ENCODE data around the gene CNPY4. TPM values are rescaled to one million over a fixed set of nuclear protein-coding genes. Genes with fewer than 3 reads are reported as not detected.
A peak's percentile ranks its signal among the peaks of the same experiment; 100 is the strongest.

CNPY4 gene
- total RNA-seq, 2 experiments from 2014 or later = 11.0 to 14.0 TPM

DNA sequence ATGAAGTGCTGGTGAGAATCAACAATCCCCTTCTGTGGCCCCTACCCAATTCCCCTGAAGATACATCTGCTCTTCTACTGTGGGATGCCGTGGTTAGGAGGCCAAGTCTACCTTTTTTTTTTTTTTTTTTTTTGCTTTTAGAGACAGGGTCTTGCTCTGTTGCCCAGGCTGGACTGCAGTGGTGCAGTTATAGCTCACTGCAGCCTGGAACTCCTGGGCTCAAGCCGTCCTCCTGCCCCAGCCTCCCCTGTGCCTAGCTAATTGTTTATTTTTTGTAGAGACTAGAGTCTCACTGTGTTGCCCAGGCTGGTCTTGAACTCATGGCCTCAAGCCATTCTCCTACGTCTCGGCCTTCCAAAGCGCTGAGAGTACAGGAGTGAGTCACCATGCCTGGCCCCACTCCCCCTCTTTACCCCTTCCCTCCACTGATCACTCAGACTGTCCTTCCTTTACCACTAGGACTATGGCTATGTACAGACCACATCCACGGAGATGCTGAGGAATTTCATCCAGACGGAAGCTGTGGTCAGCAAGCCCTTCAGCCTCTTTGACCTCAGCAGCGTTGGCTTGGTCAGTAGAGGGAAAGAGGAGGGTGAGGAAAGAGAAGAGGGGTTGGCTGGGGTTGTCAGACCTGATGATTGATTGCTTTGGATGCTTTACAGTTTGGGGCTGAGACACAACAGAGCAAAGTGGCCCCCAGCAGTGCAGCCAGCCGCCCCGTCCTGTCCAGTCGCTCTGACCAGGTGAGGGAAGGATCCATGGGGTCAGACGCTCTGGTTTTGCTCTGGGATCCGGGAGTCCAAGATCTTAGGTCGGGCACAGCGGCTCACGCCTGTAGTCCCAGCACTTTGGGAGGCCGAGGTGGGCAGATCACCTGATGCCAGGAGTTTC, 16.2 kb upstream of the CNPY4 start:
- H3K9me3 Mint-ChIP-seq (ENCODE audit: low read depth) = no peaks in the 10 kb centered on the region
- peak overlapping the region; percentile 66 for H3K27ac Mint-ChIP-seq
- POLR2A ChIA-PET = interaction anchor here (1.1 to 4.9 kb wide), 3 partner anchors 13 to 602 kb away, joined by 4 to 74 read pairs (median 9); partner anchors contain the start of genes COPS6 and POP7
- peaks cover 36% of the 10 kb centered on the region for H3K36me3 Mint-ChIP-seq (ENCODE audit: low read depth)
- CTCF ChIA-PET = interaction anchor here (0.6 to 3.0 kb wide), 4 partner anchors 17 to 325 kb away, joined by 3 to 14 read pairs (median 4); partner anchors contain the start of gene ZCWPW1
- no peak for DNase-seq
- H3K27me3 Mint-ChIP-seq = no peaks in the 10 kb centered on the region
- H3K4me3 Mint-ChIP-seq = peak overlapping the region; percentile 90
- no peak for ATAC-seq
- intact Hi-C loops (cut with DNase I, micrococcal nuclease) = loop anchor here in 1 of 2 experiments (5.0 kb wide), 2 partner anchors 569 to 696 kb away; partner anchors contain the start of genes BUD31, GNB2 and PDAP1
- H3K4me1 Mint-ChIP-seq = peaks cover 30% of the 10 kb centered on the region

DNA sequence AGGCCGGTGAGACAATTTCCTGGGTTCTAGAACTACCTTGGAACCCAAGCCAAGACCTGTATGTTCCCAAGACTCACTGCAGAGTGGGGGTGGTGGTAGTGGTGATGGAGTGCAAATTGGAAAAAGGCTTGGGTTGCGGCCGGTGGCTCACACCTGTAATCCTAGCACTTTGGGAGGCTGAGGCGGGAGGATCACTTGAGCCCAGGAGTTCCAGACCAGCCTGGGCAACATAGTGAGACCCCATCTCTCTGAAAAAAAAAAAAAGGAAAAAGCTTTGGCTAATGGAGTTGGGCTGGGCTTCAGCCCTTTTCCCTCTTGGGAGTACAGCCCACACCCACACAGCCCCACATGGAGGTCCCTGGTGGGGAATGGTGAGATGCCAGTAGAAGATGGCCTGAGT, 13.9 kb upstream of the CNPY4 start:
- intact Hi-C loops (cut with DNase I, micrococcal nuclease) = no loop called here
- H3K36me3 Mint-ChIP-seq (ENCODE audit: low read depth) = peaks cover 19% of the 10 kb centered on the region

GRCh38 chr7:100106633-100107032, 12.8 kb upstream of the CNPY4 start:
- intact Hi-C loops (cut with DNase I, micrococcal nuclease) = no loop called here
- no peak overlapping the region for H3K27ac Mint-ChIP-seq
- H3K27me3 Mint-ChIP-seq = no peaks in the 10 kb centered on the region
- peaks cover 9% of the 10 kb centered on the region for H3K4me1 Mint-ChIP-seq
- H3K9me3 Mint-ChIP-seq (ENCODE audit: low read depth) = no peaks in the 10 kb centered on the region
- no peak for DNase-seq
- no peak overlapping the region for H3K4me3 Mint-ChIP-seq
- H3K36me3 Mint-ChIP-seq (ENCODE audit: low read depth) = peaks cover 21% of the 10 kb centered on the region
- ATAC-seq = no peak
- ChIA-PET POLR2A (interaction anchor here (0.6 kb wide), 1 partner anchor 13 kb away, joined by 3 read pairs; no protein-coding TSS in a partner anchor), CTCF (no interaction called here)

More for the DNA sequence above, 13.9 kb upstream of the CNPY4 start:
- Mint-ChIP-seq H3K27ac (no peak overlapping the region), H3K4me1 (peaks cover 9% of the 10 kb centered on the region), H3K27me3 (no peaks in the 10 kb centered on the region), H3K9me3 (ENCODE audit: low read depth) (no peaks in the 10 kb centered on the region), H3K4me3 (no peak overlapping the region)
- ChIA-PET POLR2A (interaction anchor here (0.6 kb wide), 1 partner anchor 300 kb away, joined by 4 read pairs; no protein-coding TSS in a partner anchor), CTCF (interaction anchor here (0.6 to 0.7 kb wide), 2 partner anchors 12 to 423 kb away, joined by 3 read pairs; no protein-coding TSS in a partner anchor)
- DNase-seq (no peak), ATAC-seq (no peak)

- Mint-ChIP-seq H3K9me3 (ENCODE audit: low read depth) (no peaks in the 10 kb centered on the region), H3K27ac (no peak overlapping the region), H3K4me3 (no peak overlapping the region), H3K27me3 (no peaks in the 10 kb centered on the region), H3K36me3 (ENCODE audit: low read depth) (peaks cover 22% of the 10 kb centered on the region), H3K4me1 (peaks cover 9% of the 10 kb centered on the region)
- ChIA-PET POLR2A (no interaction called here), CTCF (interaction anchor here (0.6 kb wide), 1 partner anchor 15 kb away, joined by 3 read pairs; no protein-coding TSS in a partner anchor)
- DNase-seq = no peak
- ATAC-seq = no peak
- intact Hi-C loops (cut with DNase I, micrococcal nuclease) = no loop called here
Observed at GRCh38 chr7:100107125-100107737, 12.2 kb upstream of the CNPY4 start.

DNA sequence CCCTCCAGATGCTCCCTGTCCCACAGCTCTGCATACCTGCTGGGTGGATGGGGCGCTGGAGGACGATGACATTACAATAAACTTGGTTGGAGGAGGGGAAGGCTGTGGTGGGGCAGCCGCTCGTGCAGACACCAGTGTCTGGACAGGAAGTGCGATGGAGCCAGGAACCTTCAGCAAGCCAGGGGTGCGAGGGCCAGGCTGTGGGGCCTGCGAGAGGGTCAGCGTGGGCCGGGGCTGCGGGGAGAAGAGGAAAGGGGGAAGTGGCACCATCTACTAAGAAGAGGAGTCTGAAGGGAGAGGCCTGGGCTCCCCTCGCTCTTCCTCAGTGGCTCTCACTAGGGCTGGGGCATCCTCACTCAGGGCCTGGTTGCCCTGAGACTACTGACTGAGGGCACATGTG, 11.5 kb upstream of the CNPY4 start:
- Mint-ChIP-seq H3K27ac (no peak overlapping the region), H3K4me1 (peaks cover 4% of the 10 kb centered on the region), H3K9me3 (ENCODE audit: low read depth) (no peaks in the 10 kb centered on the region), H3K36me3 (ENCODE audit: low read depth) (peaks cover 25% of the 10 kb centered on the region), H3K27me3 (no peaks in the 10 kb centered on the region), H3K4me3 (no peak overlapping the region)
- no peak for ATAC-seq
- ChIA-PET CTCF (interaction anchor here (0.6 kb wide), 1 partner anchor 14 kb away, joined by 3 read pairs; no protein-coding TSS in a partner anchor), POLR2A (no interaction called here)
- DNase-seq = no peak
- intact Hi-C loops (cut with DNase I, micrococcal nuclease) = no loop called here

DNA sequence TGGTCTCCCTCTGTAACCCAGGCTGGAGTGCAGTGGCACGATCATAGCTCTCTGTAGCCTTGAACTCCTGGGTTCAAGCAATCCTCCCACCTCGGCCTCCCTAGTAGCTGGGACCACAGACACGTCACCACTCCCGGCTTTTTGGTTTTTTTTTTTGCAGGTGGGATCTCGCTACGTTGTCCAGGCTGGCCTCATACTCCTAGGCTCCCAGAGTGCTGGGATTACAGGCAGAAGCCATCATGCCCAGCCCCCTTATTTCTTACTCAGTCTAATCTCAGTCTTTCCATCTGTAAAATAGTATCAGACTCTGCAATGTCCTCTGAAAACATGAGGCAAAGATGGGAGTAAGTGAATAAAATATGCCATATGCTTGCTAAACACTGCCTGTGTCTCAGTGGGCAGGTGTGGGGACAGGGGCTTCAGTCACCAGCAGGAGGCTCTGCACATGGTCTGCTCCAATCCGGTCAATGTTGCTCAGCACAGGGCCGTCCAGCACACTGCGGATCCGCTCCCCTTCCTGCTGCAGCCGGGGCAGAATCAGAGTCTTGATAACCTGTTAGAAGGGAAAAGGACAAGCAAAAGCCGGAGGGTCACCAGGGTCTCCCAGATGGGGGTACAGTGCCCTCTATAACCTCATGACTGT, 9.8 kb upstream of the CNPY4 start:
- Mint-ChIP-seq H3K36me3 (ENCODE audit: low read depth) (peaks cover 32% of the 10 kb centered on the region), H3K27ac (no peak overlapping the region), H3K4me1 (no peaks in the 10 kb centered on the region), H3K4me3 (no peak overlapping the region), H3K27me3 (no peaks in the 10 kb centered on the region), H3K9me3 (ENCODE audit: low read depth) (no peaks in the 10 kb centered on the region)
- ChIA-PET CTCF (no interaction called here), POLR2A (interaction anchor here (0.6 kb wide), 1 partner anchor 57 kb away, joined by 4 read pairs; no protein-coding TSS in a partner anchor)
- no peak for DNase-seq
- intact Hi-C loops (cut with DNase I, micrococcal nuclease) = no loop called here
- ATAC-seq = no peak

DNA sequence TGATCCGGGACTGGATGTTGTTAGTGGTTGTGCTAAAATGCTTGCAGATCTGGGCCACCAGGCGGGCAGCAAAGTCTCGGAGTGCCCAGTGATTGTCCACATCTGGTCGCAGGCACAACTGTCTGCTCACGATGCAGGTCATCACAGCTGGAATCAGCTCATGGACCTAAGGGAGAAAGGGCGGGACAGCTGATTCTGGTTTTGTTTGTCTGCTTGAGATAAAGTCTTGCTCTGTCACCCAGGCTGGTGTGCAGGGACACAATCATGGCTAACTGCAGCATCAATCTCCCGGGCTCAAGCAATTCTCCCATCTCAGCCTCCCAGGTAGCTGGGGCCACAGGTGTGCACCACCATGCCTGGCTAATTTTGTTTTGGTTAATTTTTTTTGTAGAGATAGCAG, 8.3 kb upstream of the CNPY4 start:
- intact Hi-C loops (cut with DNase I, micrococcal nuclease) = no loop called here
- no peaks in the 10 kb centered on the region for H3K27me3 Mint-ChIP-seq
- CTCF ChIA-PET = interaction anchor here (5.7 kb wide), 1 partner anchor 20 kb away, joined by 30 read pairs; no protein-coding TSS in a partner anchor
- POLR2A ChIA-PET = interaction anchor here (0.9 to 1.9 kb wide), 2 partner anchors 10 to 16 kb away, joined by 3 to 8 read pairs; partner anchors contain the start of genes AP4M1 and MCM7
- no peaks in the 10 kb centered on the region for H3K4me1 Mint-ChIP-seq
- no peak for DNase-seq
- no peaks in the 10 kb centered on the region for H3K9me3 Mint-ChIP-seq (ENCODE audit: low read depth)
- H3K27ac Mint-ChIP-seq = no peak overlapping the region
- peaks cover 29% of the 10 kb centered on the region for H3K36me3 Mint-ChIP-seq (ENCODE audit: low read depth)
- no peak for ATAC-seq
- no peak overlapping the region for H3K4me3 Mint-ChIP-seq

GRCh38 chr7:100111914-100112313, 7.5 kb upstream of the CNPY4 start:
- Mint-ChIP-seq H3K27me3 (no peaks in the 10 kb centered on the region), H3K4me1 (peaks cover 2% of the 10 kb centered on the region), H3K4me3 (no peak overlapping the region), H3K27ac (no peak overlapping the region), H3K36me3 (ENCODE audit: low read depth) (peaks cover 31% of the 10 kb centered on the region), H3K9me3 (ENCODE audit: low read depth) (no peaks in the 10 kb centered on the region)
- DNase-seq (no peak), ATAC-seq (no peak)
- intact Hi-C loops (cut with DNase I, micrococcal nuclease) = no loop called here
- ChIA-PET CTCF (interaction anchor here (0.7 to 5.7 kb wide), 2 partner anchors 20 to 200 kb away, joined by 4 to 30 read pairs; no protein-coding TSS in a partner anchor), POLR2A (interaction anchor here (0.9 to 1.9 kb wide), 2 partner anchors 11 to 17 kb away, joined by 3 to 8 read pairs; partner anchors contain the start of genes AP4M1 and MCM7)

DNA sequence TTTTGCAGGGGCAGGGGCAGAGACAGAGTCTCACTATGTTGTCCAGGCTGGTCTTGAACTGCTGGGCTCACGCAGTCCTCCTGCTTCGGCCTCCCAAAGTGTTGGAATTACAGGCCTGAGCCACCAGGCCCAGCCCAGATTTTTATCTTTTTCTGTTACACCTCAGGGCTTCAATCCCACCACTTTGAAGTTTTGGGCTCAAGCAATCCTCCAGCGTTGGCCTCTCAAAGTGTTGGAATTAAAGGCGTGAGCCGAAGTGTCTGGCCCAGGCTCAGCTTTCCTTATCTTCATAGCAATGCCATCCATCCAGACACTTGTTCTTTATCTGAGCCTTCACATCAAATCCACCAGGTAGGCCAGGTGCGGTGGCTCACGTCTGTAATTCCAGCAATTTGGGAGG, 4.4 kb upstream of the CNPY4 start:
- CTCF ChIA-PET = interaction anchor here (0.6 to 5.7 kb wide), 2 partner anchors 16 to 32 kb away, joined by 3 to 30 read pairs; no protein-coding TSS in a partner anchor
- H3K27me3 Mint-ChIP-seq = no peaks in the 10 kb centered on the region

GRCh38 chr7:100118388-100119071, 904 bp upstream of the CNPY4 start:
- peaks cover 18% of the 10 kb centered on the region for H3K4me1 Mint-ChIP-seq
- H3K36me3 Mint-ChIP-seq (ENCODE audit: low read depth) = peaks cover 13% of the 10 kb centered on the region
- DNase-seq (no peak), ATAC-seq (no peak)
- no peaks in the 10 kb centered on the region for H3K27me3 Mint-ChIP-seq
- ChIA-PET CTCF (no interaction called here), POLR2A (interaction anchor here (0.7 kb wide), 1 partner anchor 1113 kb away, joined by 7 read pairs; no protein-coding TSS in a partner anchor)
- peak overlapping the region; percentile 94 for H3K27ac Mint-ChIP-seq
- H3K4me3 Mint-ChIP-seq = peak overlapping the region; percentile 86
- H3K9me3 Mint-ChIP-seq (ENCODE audit: low read depth) = no peaks in the 10 kb centered on the region
- intact Hi-C loops (cut with DNase I, micrococcal nuclease) = loop anchor here (1.0 kb wide), 9 partner anchors 9 to 555 kb away; partner anchors contain the start of genes AP4M1 (in 2 of the 2), MCM7 (in 2 of the 2), COPS6 (in 1 of the 2) and GNB2 (in 1 of the 2)

More for the DNA sequence above, 4.4 kb upstream of the CNPY4 start:
- DNase-seq (no peak), ATAC-seq (no peak)
- POLR2A ChIA-PET = no interaction called here
- peaks cover 13% of the 10 kb centered on the region for H3K4me1 Mint-ChIP-seq
- H3K36me3 Mint-ChIP-seq (ENCODE audit: low read depth) = peaks cover 28% of the 10 kb centered on the region
- intact Hi-C loops (cut with DNase I, micrococcal nuclease) = no loop called here
- H3K9me3 Mint-ChIP-seq (ENCODE audit: low read depth) = no peaks in the 10 kb centered on the region
- H3K4me3 Mint-ChIP-seq = no peak overlapping the region
- H3K27ac Mint-ChIP-seq = no peak overlapping the region
